Kidney tubule cell (primary cell): Measurements from ENCODE around the gene EIF1.
"Not testable (repeated sequence)": the region's sequence is repeated elsewhere in the genome, so short reads cannot be mapped to it uniquely, and the experiment has no call there.

ENCODE experiments used
- DNase-seq: peaks from one replicate; pipeline ENCODE4 v3.0.0-alpha.2; 2018; ENCODE audit warnings: low spot score

The EIF1 gene

DNA sequence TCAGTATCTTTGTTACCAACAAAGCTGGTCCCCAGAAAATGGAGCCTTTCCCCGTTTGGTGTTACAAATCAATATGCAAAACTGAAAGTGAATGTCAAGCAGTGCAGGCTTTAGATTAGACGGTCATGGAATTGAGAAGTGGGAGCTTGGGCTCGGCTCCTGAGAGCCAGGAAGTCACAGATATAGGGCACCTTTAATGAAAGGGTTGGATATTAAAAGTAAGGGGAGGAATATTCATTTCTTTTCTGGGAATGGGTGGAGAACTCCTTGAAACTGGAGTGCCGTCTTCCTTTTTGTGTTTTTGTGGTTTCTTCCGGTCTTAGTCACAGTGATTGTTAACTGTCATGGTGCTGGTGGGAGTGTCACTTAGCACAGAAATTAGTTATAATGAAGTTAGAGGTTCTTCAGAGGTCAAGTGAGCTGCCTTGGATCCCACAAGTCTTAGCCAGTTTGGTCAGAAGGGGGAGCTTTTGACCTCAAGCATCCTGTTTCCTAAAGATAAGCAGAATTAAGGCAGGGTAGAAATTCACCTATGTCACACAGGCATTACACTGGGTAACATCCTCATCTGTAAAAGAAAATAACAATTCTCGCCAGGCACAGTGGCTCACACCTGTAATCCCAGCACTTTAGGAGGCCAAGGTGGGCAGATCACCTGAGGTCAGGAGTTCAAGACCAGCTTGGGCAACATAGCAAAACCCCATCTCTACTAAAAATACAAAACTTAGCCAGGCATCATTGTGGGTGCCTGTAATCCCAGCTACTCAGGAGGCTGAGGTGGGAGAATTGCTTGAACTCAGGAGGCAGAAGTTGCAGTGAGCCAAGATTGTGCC lies 9.6 kb upstream of the EIF1 start:
- peak; percentile 92 for DNase-seq

DNA sequence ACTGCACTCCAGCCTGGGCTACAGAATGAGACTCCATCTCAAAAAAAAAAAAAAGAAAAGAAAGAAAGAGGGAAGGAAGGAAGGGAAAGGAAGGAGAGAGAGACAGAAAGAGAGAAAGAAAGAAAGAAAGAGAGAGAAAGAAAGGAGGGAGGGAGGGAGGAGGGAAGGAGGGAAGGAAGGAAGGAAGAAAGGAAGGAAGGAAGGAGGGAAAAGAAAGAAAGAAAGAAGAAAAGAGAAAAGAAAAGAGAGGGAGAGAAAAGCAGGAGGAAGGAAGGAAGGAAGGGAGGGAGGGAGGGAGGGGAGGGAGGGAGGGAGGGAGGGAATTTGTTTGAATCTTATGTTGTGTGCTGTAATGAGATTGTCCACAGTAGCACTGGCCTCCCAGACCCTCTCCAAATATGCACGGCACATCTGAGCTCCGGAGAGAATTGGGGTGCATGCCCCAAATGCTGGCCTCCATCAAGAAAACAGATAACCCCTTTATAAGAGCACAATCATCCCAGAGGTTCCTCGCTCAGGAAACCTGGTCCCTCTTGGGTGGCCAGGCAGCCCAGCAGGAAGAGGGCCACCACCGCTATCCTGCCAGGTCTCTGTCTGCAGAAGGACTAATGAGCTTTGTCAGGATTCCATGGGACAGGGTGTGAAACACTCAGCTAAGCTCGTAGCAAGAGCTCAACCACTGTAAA lies 8.8 kb upstream of the EIF1 start:
- DNase-seq = no peak

GRCh38 chr17:41680426-41681040 lies 8.2 kb upstream of the EIF1 start:
- DNase-seq = no peak

GRCh38 chr17:41681776-41682175 lies 6.9 kb upstream of the EIF1 start:
- no peak for DNase-seq

GRCh38 chr17:41682631-41683030 lies 6.1 kb upstream of the EIF1 start:
- DNase-seq = no peak

- DNase-seq = no peak
Observed at GRCh38 chr17:41683441-41684007, 5.2 kb upstream of the EIF1 start.

- DNase-seq = no peak
Observed at GRCh38 chr17:41684035-41684434, 4.7 kb upstream of the EIF1 start.

- DNase-seq = not testable (repeated sequence)
Observed at GRCh38 chr17:41685753-41686152, 2.9 kb upstream of the EIF1 start.

DNA sequence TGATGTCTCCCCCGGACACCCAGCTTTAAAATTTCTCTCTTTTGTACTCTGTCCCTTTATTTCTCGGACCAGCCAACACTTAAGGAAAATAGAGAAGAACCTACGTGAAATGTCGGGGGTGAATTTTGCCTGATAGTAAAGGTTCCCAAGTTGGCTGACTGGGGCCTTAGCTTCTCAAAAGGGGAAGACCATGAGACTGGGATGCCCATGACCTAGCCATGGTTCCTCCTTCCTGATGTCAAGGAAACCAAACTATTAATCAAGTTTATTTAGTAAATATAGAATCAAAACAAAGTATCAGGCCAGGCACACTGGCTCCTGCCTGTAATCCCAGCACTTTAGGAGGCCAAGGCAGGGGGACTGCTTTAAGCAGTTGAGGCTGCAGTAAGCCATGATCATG lies 2.4 kb upstream of the EIF1 start:
- DNase-seq = no peak

GRCh38 chr17:41687828-41688640 lies 651 bp upstream of the EIF1 start:
- DNase-seq = peak; percentile 71

- DNase-seq = peak; percentile 73
Observed at GRCh38 chr17:41689497-41690299, 1.0 kb downstream of the EIF1 start.

DNA sequence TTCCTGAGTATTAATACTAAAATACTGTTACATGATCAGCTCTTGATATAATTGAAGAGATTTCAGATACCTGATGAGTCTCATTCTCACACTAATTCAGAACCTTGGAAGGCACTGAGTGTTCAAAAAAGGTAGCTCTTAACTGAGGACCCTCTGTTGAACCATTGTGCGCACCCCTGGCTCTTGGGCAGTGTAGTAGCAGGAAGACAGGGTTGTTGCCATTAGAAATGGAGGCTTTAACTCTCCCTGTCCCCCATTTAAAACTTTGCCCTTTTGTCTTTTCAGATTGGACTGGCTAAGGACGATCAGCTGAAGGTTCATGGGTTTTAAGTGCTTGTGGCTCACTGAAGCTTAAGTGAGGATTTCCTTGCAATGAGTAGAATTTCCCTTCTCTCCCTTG lies 1.8 kb downstream of the EIF1 start:
- DNase-seq = no peak

GRCh38 chr17:41691031-41691777 lies 2.5 kb downstream of the EIF1 start:
- no peak for DNase-seq

DNA sequence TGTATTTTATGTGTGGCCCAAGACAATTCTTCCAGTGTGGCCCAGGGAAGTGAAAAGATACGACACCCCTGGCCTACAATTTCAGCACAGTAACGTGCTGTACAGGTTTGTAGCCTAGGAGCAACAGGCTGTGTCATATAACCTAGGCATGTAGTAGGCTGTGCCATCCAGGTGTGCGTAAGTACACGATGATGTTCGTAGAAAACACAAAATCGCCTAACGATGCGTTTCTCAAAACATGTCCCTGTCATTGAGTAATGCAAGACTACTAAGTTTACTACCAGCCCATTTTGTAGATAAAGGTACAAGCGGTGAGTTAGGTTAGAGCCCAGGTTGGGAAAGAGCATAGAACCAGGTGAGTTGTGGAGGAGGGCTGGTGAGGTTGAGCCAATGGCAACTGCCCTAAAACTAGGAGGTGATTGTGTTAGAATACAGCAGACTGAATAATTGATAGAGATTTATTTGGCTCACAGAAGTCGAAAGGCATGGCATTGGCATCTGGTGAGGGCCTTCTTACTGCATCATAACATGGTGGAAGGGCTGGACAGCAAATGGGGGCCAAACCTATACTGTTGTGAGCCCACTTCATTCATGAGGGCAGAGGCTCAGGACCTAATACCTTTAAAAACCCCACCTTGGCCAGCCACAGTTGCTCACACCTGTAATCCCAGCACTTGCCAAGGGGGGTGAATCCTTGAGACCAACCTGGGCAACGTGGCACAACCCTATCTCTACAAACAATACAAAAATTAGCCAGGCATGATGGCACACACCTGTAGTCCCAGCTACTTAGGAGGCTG lies 4.2 kb downstream of the EIF1 start:
- DNase-seq = peak; percentile 45

GRCh38 chr17:41695134-41695661 lies 6.5 kb downstream of the EIF1 start:
- no peak for DNase-seq

DNA sequence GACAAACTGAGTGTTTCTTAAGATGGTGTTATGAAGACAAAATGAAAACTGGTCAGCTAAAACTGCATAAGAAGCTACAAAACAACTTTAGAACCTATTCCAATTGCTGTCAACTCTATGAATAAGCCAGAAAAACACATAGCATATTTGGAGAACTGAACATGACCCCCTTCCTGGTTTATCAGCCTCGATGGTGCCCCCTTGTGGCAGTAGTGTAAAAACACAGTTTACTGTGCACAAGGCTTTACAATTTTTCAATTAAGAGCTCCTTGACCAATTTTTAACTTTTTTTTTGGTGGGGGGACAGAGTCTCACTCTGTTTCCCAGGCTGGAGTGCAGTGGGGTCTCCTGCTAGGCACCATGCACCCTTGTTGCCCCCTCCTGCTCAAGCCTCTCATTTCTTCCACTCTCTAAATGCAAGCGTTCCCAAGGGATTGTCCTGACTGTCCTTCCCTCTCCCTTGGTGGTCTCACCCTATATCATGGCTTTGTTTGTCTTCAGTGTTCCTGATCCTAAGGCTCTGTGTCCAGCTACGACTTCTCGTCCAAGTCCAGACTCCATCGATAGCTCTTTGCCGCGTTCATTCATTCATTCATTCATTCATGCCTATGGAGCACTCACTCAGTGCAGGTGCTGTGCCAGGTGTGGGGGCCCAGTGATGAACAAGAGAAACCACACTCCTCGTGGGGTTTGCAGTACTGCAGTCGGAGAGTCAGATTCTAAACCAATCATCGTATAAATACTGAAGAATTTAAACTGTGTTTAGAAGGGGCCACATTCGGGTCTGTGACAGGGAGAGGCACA lies 7.5 kb downstream of the EIF1 start:
- peak; percentile 74 for DNase-seq

GRCh38 chr17:41697122-41697962 lies 8.7 kb downstream of the EIF1 start:
- DNase-seq = no peak
